ENCODE data around the gene KCNK4.

Gene KCNK4

DNA sequence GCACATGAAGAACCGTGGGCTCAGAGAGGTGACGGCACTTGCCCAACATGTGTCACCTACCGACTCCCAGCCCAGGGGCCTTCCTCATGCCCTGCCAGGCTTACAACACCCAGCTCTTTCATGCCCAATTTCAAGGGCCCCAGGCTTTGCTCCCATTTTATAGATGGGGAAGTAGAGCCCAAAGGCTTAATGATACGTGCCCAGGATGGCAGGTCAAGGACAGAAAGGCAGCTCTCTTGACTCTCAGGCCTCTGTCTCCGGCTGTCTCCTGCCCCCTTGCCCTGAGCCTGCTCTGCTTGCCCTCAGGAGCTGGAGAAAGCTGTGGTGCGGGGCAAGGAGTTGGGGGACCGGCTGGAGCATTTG lies 57.9 kb downstream of the KCNK4 start:
- no peak for DNase-seq (ENCODE audit: low spot score)

DNA sequence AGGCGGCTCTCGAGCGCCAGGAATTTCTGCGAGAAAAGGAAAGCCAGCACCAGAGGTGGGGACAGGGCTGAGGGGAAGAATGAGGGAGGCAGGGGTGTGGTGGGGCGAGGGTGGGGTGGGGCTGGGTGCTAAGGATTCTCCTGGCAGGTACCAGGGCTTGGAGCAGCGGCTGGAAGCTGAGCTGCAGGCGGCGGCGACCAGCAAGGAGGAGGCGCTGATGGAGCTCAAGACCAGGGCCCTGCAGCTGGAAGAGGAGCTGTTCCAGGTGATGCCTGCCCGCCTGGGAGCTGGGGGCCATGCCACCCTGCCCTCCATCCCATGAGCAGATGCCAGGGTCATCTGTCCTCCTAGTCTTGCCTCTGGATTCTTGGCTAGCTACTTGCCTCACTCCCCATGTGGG lies 58.3 kb downstream of the KCNK4 start:
- DNase-seq (ENCODE audit: low spot score): no peak

Measured in CD4-positive, alpha-beta T cell treated with Interleukin-6 at 100 ng/mL for 8 hours (primary cell).